Stimulated activated naive B cell treated with anti-CD40 and anti-IgM and Interleukin-4, amounts not matched to agents 10 μg/mL and 1 μg/mL and 100 μg/mL, for 72 hours (primary cell): Measurements from ENCODE around the gene RIPK1.
"Not testable (repeated sequence)": the region's sequence is repeated elsewhere in the genome, so short reads cannot be mapped to it uniquely, and the experiment has no call there.

Source experiments
- ATAC-seq, 2 donors: fragments of 150-1000 bp; cut with Tn5 transposase; replicated peaks; 2 replicates each; pipeline ENCODE4 v1.10.0; 2021; ENCODE audit warnings: moderate library complexity in 1 of 2
- DNase-seq: peaks from one replicate; pipeline ENCODE4 v3.0.0; 2021
- H3K27ac Mint-ChIP-seq: one replicate; pipeline ENCODE4 v1.8.0; 2022; ENCODE audit warnings: mild to moderate bottlenecking, mixed read lengths
- H3K27me3 Mint-ChIP-seq, 2 donors: one replicate each; pipeline ENCODE4 v1.8.0; 2022; ENCODE audit warnings: mixed read lengths in 2 of 2
- H3K36me3 Mint-ChIP-seq, 2 donors: one replicate each; pipeline ENCODE4 v1.8.0; 2022; ENCODE audit warnings: mixed read lengths in 2 of 2, mild to moderate bottlenecking in 1 of 2
- H3K4me1 Mint-ChIP-seq, 2 donors: one replicate each; pipeline ENCODE4 v1.8.0; 2022; ENCODE audit warnings: mixed read lengths in 2 of 2, mild to moderate bottlenecking in 1 of 2
- H3K4me3 Mint-ChIP-seq, 2 donors: one replicate each; pipeline ENCODE4 v1.8.0; 2022; ENCODE audit warnings: mild to moderate bottlenecking in 2 of 2, mixed read lengths in 2 of 2, moderate library complexity in 1 of 2
- H3K9me3 Mint-ChIP-seq, 2 donors: one replicate each; pipeline ENCODE4 v1.8.0; 2022; ENCODE audit warnings: mixed read lengths in 2 of 2, mild to moderate bottlenecking in 1 of 2

Gene RIPK1

DNA sequence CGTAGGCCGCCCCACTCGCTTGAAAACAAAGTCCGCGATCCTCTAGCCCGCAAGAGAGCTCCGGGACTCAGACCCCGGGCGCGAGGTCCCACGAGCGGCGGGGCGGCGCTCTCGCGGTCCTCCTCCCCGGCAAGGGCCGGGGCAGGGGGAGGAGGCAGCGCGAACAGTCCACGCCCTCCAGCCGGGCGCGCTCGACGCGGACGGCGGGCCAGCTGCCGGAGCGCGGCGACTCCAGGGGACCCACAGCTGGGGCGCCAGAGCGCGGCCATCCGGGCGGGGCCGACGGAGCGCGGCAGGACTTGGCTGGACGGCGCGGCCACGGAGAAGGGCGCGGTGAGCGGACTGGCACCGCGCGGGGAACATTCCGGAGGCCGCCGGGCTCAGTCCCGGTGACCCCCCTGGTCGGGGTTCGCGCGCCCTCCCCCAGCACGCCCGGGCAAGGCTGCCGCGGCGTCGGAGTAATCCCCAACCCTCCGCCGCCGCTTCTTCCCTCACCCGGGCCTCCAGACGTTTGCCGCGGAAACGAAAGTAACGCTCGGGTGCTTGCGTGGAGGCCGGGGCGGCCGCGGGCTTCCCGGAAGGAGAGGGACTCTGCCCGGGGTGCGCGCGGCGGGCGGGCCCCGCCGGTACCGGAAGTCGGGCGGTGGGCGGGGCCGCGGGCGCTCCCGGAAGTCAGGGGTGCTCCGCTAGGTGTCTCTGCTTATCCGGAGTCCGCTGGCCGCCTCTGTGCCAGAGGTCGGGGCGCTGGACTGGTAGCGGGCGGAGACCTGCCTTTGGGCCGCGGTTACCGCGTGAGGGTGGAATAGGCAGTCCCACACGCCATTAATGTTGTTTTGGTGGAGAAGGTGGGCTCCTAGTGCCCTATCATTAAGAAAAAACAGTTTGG, at the start of gene RIPK1:
Gene RIPK1, plus strand, starts transcription at position 166 of the 886 bp plus-strand sequence. CDS start 8,330 bp downstream, outside the sequence.
- H3K9me3 Mint-ChIP-seq = no peaks in the 10 kb centered on the region
- ATAC-seq = peak; percentile 86
- peak; percentile 95 for DNase-seq
- H3K27ac Mint-ChIP-seq = peak within 1 kb of the TSS; percentile 98
- H3K27me3 Mint-ChIP-seq = no peaks in the 10 kb centered on the region
- peak within 1 kb of the TSS; percentile 97 to 99 for H3K4me3 Mint-ChIP-seq
- H3K36me3 Mint-ChIP-seq = peaks cover 4 to 5% of the 10 kb centered on the region in 2 donors
- peaks cover 21 to 37% of the 10 kb centered on the region in 2 donors for H3K4me1 Mint-ChIP-seq

DNA sequence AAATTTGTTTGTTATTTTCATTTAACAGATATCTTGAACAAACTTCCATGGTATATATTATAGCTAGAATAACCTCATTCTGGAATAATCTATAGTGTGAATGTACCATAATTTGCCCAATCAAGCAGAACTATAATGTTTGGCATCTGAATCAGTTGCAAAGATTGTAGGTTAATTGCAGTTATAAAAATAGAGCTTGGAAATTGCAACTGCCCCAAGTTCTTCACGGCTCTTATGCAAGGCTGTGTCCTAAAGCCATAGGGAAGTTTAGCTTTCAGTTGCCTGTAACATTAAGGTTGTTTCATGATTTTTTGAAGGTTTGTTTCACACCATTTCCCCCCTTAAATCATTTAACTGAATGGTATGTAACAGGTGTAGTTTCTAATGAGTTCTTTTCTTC, 49.2 kb upstream of the RIPK1 start:
- H3K27ac Mint-ChIP-seq = no peak overlapping the region
- H3K27me3 Mint-ChIP-seq = no peaks in the 10 kb centered on the region

DNA sequence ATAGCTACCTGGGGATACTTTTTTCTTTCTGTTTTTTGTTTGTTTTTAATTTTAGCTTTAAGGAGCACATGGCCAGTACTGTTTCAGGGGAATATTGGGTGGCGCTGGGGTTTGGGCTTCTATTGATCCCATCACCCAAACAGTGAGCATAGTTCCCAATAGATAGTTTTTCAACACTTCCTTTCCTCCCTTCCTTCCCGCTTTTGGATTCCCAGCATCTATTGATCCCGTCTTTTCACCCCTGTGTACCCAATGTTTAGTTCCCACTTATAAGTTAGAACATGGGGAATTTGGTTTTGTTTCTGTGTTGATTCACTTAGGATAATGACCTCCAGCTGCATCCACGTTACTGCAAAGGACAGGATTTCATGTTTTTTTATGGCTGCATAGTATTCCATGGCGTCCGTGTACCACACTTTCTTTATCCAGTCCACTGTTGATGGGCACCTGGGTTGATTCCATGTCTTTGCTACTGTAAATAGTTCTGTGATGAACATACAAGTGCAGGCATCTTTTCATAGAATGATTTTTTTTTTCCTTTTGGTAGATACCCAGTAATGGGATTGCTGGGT, 48.5 kb upstream of the RIPK1 start:
- Mint-ChIP-seq H3K27me3 (no peaks in the 10 kb centered on the region), H3K36me3 (peaks cover 36 to 40% of the 10 kb centered on the region in 2 donors), H3K27ac (no peak overlapping the region), H3K4me3 (no peak overlapping the region), H3K9me3 (no peaks in the 10 kb centered on the region), H3K4me1 (peaks cover 18 to 23% of the 10 kb centered on the region in 2 donors)
- no peak for DNase-seq
- ATAC-seq = no peak

More for the DNA sequence above, 49.2 kb upstream of the RIPK1 start:
- peaks cover 40 to 45% of the 10 kb centered on the region in 2 donors for H3K36me3 Mint-ChIP-seq
- no peak overlapping the region for H3K4me3 Mint-ChIP-seq
- no peaks in the 10 kb centered on the region for H3K9me3 Mint-ChIP-seq
- H3K4me1 Mint-ChIP-seq = peaks cover 14 to 16% of the 10 kb centered on the region in 2 donors
- no peak for ATAC-seq
- no peak for DNase-seq

DNA sequence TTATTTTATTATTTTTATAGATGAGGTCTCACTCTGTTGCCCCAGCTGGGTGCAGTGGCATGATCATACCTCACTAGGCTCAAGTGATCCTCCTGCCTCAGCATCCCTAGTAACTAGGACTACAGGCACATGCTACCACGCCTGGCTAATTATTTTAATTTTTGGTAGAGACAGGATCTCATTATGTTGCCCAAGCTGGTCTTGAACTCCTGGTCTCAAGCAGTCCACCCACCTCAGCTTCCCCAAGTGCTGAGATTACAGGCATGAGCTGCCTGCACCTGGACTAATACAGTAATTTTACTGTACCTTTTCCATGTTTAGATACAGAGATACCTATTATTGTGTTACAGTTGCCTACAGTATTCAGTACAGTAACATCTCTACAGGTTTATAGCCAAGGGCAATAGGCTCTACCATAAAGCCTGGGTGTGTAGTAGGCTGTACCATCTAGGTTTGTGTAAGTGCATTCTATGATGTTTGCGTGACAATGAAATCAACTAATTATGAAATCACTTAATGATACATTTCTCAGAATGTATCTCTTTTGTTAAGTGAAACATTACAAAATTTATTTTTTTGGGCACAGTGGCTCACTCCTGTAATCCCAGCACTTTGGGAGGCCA, 47.2 kb upstream of the RIPK1 start:
- not testable (repeated sequence) for H3K27me3 Mint-ChIP-seq, ATAC-seq, H3K4me3 Mint-ChIP-seq, H3K9me3 Mint-ChIP-seq, H3K27ac Mint-ChIP-seq, DNase-seq
- Mint-ChIP-seq H3K36me3 (peaks cover 26 to 31% of the 10 kb centered on the region in 2 donors), H3K4me1 (peaks cover 25 to 36% of the 10 kb centered on the region in 2 donors)

DNA sequence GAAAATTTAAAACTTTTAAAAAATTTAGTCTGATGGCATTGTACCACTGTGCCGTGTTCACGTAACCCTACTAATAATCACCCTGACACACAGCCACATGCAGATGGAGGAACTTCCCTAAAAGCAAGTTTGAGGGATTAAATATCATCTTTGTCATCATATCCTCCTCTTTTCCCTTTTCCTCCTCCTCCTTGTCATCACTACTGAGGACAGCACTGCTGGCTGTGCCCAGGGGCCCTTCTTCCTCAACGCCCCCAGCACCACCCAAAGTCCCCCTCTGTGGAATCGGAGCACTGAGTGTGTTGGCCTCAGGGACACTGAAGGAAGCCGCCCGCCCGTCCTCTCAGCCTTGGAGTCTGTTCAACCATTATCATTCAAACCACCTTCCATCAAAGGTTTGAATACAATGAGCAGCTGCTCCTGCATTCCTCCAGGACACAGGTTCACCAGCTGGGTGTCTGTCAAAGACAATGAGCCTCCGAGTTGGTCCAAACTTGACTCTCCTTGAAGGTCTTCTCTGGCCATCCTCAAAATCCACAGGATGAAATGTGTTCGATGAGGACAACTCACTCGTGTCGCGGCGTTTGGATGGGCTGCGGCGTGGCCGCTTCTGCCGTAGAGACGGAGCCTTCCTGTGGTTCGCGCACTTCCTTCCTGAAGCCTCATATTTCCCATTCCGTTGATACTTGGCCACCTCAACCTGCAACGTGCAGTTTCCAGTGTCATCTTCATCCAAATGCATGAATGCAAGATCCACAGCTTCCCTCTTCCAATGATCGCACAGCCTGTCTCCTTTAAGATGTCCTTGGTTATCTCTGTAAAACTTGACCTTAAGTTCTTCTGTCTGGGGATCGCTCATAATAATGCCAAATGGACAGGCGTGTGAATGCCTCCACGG, 45.3 kb upstream of the RIPK1 start:
- H3K4me3 Mint-ChIP-seq = peak overlapping the region; percentile 90 to 93
- H3K27me3 Mint-ChIP-seq = no peaks in the 10 kb centered on the region
- H3K9me3 Mint-ChIP-seq = no peaks in the 10 kb centered on the region
- peaks cover 12 to 21% of the 10 kb centered on the region in 2 donors for H3K36me3 Mint-ChIP-seq
- peak overlapping the region; percentile 93 for H3K27ac Mint-ChIP-seq
- no peak for DNase-seq
- H3K4me1 Mint-ChIP-seq = peaks cover 35 to 52% of the 10 kb centered on the region in 2 donors
- ATAC-seq = peak in 1 of 2 donors; percentile 5

DNA sequence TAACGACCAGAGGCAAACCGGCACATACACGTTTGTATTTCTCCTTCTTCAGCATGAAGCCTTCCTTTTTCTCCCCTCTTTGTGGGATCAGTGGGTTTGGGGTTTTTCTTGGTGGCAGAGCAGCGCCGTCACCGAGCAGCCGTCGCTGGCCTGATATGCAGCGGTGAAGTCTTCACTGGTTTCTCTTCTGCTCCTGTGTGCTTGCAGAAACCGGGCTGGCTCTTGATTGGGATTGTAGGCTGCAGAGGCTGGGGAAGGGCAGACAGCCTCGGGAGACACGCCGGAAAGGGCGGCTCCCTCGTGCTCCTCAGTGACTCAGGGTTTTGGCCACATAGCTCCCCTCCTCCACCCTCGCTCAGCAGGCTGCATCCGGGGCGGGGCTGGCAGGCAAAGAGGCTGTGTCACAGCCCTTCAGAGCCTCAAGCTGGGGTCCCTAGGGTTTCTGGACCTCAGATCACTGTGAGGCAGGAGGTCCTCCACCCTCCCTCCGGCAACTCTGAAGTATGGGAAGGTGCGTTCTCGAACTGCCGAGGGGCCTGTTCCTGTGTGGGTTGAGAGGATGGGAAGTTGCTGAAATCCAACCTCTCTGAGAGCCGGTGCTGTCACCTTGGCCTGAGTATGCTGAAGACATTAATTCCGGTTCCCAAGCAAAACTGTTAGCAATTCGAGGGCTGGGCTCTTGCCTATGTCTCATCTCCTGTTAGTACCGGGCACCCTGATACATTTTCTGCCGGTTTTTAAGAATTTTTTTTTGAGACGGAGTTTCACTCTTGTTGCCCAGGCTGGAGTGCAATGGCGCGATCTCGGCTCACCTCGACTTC, 44.4 kb upstream of the RIPK1 start:
- Mint-ChIP-seq H3K27me3 (no peaks in the 10 kb centered on the region), H3K4me3 (peak overlapping the region; percentile 90 to 93), H3K36me3 (peaks cover 11 to 16% of the 10 kb centered on the region in 2 donors), H3K4me1 (peaks cover 35 to 56% of the 10 kb centered on the region in 2 donors), H3K9me3 (no peaks in the 10 kb centered on the region), H3K27ac (peak overlapping the region; percentile 93)
- ATAC-seq = peak; percentile 77 to 85
- DNase-seq = peak; percentile 85

DNA sequence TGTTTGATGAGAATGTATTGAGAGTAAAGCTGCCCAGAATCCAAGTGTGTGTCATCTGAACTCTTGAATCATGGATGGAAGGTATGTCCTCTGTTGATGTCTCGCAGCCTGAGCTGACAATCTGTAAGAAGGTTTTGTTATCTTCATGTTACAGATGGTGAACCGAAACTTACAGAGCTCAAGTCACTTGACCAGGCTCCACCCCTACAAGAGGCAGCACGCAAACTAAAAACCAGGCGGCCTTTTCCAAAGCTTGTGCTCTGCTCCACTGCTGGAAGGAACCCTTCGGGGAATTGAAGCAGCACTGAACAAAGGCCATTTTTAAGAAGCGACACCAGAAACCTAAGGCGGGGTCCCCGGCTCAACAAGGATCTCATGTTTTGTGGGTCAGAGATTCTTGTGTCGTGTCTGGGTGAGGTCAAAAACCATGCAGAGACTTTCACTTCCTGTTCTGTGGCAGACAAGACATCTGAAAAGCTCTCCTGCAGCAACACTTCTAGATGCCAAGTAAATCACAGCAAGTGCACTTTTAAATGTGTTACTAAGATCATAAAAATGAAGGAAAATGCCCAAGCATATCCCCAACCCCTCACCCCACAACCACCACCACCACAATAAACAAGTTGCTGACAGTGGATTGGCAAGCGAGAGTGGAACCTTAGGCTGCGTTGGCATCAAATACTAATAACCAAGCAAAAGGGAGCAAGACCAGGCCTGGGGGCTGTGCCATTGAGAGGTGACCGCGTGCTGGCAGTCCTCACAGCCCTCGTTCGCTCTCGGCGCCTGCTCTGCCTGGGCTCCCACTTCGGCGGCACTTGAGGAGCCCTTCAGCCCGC, 41.3 kb upstream of the RIPK1 start:
- Mint-ChIP-seq H3K4me1 (peaks cover 33 to 56% of the 10 kb centered on the region in 2 donors), H3K27ac (peak overlapping the region; percentile 93), H3K4me3 (peak overlapping the region; percentile 51 to 72), H3K9me3 (no peaks in the 10 kb centered on the region), H3K36me3 (peaks cover 0 to 3% of the 10 kb centered on the region in 2 donors), H3K27me3 (peaks cover 4 to 14% of the 10 kb centered on the region in 2 donors)
- ATAC-seq (peak; percentile 69 to 81), DNase-seq (peak; percentile 75)

DNA sequence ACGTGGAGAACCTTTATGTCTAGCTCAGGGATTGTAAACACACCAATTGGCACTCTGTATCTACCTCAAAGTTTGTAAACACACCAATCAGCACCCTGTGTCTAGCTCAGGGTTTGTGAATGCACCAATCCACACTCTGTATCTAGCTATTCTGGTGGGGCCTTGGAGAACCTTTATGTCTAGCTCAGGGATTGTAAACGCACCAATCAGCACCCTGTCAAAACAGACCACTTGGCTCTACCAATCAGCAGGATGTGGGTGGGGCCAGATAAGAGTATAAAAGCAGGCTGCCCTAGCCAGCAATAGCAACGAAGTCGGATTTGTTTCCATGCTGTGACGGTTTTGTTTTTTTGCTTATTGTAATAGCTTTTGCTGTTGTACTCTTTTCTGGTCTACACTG, 40.1 kb upstream of the RIPK1 start:
- Mint-ChIP-seq H3K27me3 (peaks cover 4 to 21% of the 10 kb centered on the region in 2 donors), H3K4me1 (peaks cover 28 to 50% of the 10 kb centered on the region in 2 donors)
- not testable (repeated sequence) for H3K27ac Mint-ChIP-seq, ATAC-seq, DNase-seq, H3K4me3 Mint-ChIP-seq, H3K36me3 Mint-ChIP-seq, H3K9me3 Mint-ChIP-seq

DNA sequence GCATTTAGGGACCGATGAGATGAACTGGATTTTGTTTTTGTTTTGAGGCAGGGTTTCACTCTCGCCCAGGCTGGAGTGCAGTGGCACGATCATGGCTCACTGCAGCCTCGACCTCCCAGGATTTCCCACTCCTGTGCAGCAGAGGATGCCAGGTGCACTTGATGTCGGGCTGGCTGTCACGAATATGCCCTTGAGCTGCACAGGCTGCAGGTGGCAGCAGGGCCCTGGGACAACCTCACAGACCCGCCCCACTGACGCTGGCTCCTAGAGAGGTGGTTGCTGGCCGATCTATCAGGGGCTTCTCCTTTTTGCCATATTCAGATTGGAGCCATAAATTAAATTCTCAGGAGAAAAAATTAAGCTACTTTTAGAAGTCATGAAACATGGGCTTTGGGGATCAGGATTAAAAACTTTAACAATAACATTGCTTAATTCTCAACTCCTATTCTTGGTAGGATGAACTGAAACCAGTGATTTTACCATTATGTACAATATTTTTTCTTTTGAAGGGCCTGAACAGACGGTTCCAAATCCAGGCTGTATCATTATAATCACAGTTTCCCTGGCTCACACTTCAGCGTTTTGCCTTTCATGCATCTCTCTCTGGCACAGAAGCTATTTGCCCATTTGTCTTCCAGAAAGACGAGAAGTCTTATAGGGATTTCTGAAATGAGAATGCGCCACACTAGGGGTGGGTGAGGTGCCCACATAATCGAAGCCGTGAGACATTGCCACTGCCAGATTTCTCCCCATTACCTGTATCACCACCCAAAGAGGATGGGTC, 36.2 kb upstream of the RIPK1 start:
- no peak overlapping the region for H3K27ac Mint-ChIP-seq
- ATAC-seq (peak; percentile 36 to 51), DNase-seq (no peak)
- peaks cover 0 to 1% of the 10 kb centered on the region in 2 donors for H3K9me3 Mint-ChIP-seq
- H3K4me3 Mint-ChIP-seq = no peak overlapping the region
- peaks cover 18 to 33% of the 10 kb centered on the region in 2 donors for H3K27me3 Mint-ChIP-seq
- no peaks in the 10 kb centered on the region for H3K36me3 Mint-ChIP-seq
- H3K4me1 Mint-ChIP-seq = peaks cover 2 to 11% of the 10 kb centered on the region in 2 donors

DNA sequence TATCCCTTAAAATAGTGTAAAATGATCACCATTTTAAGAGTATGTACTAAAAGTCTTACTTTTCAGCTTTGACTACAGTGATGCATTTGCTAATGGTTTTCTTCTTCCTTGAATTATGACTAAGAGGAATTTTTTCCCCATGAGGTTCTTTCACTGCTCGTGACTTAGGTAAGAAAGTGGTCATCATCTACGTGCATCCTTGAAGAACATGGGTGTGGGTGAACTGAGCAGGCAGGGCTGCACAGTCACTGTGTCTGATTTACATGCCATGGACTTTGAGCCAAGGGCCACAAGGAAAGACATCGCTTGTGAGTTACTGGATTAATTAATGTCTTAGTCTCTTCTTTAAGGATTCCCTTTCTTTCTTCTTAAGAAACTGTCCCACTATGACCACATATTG, 35.3 kb upstream of the RIPK1 start:
- H3K27ac Mint-ChIP-seq = no peak overlapping the region
- H3K4me1 Mint-ChIP-seq = peaks cover 0 to 4% of the 10 kb centered on the region in 2 donors
- no peaks in the 10 kb centered on the region for H3K36me3 Mint-ChIP-seq
- H3K4me3 Mint-ChIP-seq = no peak overlapping the region
- peaks cover 25 to 39% of the 10 kb centered on the region in 2 donors for H3K27me3 Mint-ChIP-seq
- ATAC-seq = no peak
- H3K9me3 Mint-ChIP-seq = peaks cover 0 to 1% of the 10 kb centered on the region in 2 donors
- no peak for DNase-seq

DNA sequence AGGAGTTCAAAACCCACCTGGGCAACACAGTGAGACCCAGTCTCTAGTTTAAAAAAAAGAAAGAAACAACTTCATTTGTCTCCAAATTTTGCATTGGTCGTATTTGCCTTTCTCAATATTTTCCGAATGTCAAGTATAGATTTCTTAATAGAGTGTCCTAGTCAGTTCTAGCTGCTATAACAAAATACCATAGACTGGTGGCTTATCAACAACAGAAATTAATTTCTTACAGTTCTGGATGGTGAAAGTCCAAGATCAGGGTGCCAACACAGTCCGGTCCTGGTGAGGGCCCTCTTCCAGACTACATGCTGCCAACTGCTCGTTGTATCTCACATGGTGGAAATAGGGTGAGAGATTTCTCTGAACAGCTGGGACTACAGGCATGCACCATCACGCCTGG, 34.6 kb upstream of the RIPK1 start:
- Mint-ChIP-seq H3K4me3 (no peak overlapping the region), H3K9me3 (peaks cover 0 to 1% of the 10 kb centered on the region in 2 donors), H3K27me3 (peaks cover 25 to 39% of the 10 kb centered on the region in 2 donors), H3K27ac (no peak overlapping the region), H3K4me1 (no peaks in the 10 kb centered on the region), H3K36me3 (no peaks in the 10 kb centered on the region)
- DNase-seq = no peak
- no peak for ATAC-seq

DNA sequence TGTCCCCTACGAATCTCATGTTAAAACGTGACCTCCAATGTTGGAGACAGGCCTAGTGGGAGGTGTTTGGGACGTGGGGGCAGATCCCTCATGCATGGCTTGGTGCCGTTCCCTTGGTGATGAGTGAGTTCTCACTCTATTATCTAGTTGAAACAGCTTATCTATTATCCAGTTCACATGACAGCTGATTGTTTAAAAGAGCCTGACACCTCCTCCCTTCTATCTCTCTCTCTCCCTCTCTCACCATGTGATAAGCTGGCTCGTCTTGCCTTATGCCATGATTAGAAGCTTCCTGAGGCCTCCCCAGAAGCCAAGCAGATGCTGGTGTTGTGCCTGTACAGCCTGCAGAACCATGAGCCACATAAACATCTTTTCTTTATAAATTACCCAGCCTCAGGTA, 32.9 kb upstream of the RIPK1 start:
- Mint-ChIP-seq H3K4me3 (no peak overlapping the region), H3K9me3 (peaks cover 0 to 1% of the 10 kb centered on the region in 2 donors), H3K36me3 (no peaks in the 10 kb centered on the region), H3K4me1 (no peaks in the 10 kb centered on the region), H3K27ac (no peak overlapping the region), H3K27me3 (peaks cover 25 to 33% of the 10 kb centered on the region in 2 donors)
- ATAC-seq (no peak), DNase-seq (no peak)
